HL-60 (cell line): ENCODE results near the gene TSEN2.

ENCODE experiments used
- GABPA ChIP-seq: IDR thresholded peaks from 2 replicates; pipeline ENCODE4 v1.6.1; 2012; ENCODE audit warnings: low read depth
- POLR2AphosphoS5 ChIP-seq: IDR thresholded peaks from 2 replicates; pipeline ENCODE4 v1.6.1; 2012; ENCODE audit warnings: low read depth
- SPI1 ChIP-seq: IDR thresholded peaks from 2 replicates; pipeline ENCODE4 v1.6.1; 2012; ENCODE audit warnings: low read depth, mild to moderate bottlenecking, borderline replicate concordance
- TF ChIP-seq, protein P1 (sequence below): IDR thresholded peaks from one replicate; pipeline ENCODE4 v1.5.1; 2011; ENCODE audit warnings: low read length, control low read depth, inconsistent platforms; ENCODE audit not compliant: insufficient read depth
- TF ChIP-seq, protein P2 (sequence below): IDR thresholded peaks from 2 replicates; pipeline ENCODE4 v1.6.1; 2012; ENCODE audit warnings: low read depth; ENCODE audit not compliant: insufficient replicate concordance

DNA sequence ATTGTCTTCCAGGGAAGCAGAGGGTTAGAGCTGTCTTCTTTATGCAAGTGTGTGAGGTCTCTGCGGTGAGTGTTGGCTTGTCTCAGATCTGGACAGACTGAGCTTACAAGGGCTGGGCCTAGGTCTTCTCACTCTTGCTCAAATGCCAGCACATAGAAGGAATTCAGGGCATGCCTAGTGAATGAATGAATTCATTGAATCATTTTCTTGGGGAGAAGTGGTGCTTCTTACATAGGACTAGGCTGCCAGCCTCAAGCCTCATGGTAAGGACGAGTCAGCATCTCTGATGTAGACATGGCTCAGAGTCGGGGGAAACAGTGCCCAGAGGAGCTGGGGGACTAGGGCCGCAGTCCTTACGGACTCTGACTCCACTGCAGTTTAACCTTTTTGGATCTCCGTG lies 89.9 kb downstream of the TSEN2 start:
- TF ChIP-seq, protein P1, sequence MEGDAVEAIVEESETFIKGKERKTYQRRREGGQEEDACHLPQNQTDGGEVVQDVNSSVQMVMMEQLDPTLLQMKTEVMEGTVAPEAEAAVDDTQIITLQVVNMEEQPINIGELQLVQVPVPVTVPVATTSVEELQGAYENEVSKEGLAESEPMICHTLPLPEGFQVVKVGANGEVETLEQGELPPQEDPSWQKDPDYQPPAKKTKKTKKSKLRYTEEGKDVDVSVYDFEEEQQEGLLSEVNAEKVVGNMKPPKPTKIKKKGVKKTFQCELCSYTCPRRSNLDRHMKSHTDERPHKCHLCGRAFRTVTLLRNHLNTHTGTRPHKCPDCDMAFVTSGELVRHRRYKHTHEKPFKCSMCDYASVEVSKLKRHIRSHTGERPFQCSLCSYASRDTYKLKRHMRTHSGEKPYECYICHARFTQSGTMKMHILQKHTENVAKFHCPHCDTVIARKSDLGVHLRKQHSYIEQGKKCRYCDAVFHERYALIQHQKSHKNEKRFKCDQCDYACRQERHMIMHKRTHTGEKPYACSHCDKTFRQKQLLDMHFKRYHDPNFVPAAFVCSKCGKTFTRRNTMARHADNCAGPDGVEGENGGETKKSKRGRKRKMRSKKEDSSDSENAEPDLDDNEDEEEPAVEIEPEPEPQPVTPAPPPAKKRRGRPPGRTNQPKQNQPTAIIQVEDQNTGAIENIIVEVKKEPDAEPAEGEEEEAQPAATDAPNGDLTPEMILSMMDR, result no peak
- TF ChIP-seq POLR2AphosphoS5 (no peak), GABPA (no peak), SPI1 (no peak)
- TF ChIP-seq, protein P2, sequence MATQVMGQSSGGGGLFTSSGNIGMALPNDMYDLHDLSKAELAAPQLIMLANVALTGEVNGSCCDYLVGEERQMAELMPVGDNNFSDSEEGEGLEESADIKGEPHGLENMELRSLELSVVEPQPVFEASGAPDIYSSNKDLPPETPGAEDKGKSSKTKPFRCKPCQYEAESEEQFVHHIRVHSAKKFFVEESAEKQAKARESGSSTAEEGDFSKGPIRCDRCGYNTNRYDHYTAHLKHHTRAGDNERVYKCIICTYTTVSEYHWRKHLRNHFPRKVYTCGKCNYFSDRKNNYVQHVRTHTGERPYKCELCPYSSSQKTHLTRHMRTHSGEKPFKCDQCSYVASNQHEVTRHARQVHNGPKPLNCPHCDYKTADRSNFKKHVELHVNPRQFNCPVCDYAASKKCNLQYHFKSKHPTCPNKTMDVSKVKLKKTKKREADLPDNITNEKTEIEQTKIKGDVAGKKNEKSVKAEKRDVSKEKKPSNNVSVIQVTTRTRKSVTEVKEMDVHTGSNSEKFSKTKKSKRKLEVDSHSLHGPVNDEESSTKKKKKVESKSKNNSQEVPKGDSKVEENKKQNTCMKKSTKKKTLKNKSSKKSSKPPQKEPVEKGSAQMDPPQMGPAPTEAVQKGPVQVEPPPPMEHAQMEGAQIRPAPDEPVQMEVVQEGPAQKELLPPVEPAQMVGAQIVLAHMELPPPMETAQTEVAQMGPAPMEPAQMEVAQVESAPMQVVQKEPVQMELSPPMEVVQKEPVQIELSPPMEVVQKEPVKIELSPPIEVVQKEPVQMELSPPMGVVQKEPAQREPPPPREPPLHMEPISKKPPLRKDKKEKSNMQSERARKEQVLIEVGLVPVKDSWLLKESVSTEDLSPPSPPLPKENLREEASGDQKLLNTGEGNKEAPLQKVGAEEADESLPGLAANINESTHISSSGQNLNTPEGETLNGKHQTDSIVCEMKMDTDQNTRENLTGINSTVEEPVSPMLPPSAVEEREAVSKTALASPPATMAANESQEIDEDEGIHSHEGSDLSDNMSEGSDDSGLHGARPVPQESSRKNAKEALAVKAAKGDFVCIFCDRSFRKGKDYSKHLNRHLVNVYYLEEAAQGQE, result no peak
